OCI-LY3 (cell line): ENCODE results near the gene SUZ12.
"Not testable (repeated sequence)": the region's sequence is repeated elsewhere in the genome, so short reads cannot be mapped to it uniquely, and the experiment has no call there.

ENCODE experiments used
- H2AFZ ChIP-seq: fragments of 200-600, 300-600 bp; shearing (Covaris generic); 2 replicates; pipeline ENCODE4 v1.6.0; 2014; ENCODE audit warnings: antibody characterized with exemption, low read depth, low read length
- H3K27ac ChIP-seq: fragments of 200-600, 300-600 bp; sonication (generic); 2 replicates; pipeline ENCODE4 v1.5.1; 2014; ENCODE audit warnings: mild to moderate bottlenecking, low read length, moderate library complexity, mixed read lengths
- H3K27me3 ChIP-seq: fragments of 200-600, 300-600 bp; sonication (generic); 2 replicates; pipeline ENCODE4 v1.6.1; 2014; ENCODE audit warnings: low read depth, low read length, mixed read lengths
- H3K36me3 ChIP-seq: fragments of 200-600, 300-600 bp; sonication (generic); replicated peaks from 2 replicates; pipeline ENCODE3; 2014; ENCODE audit warnings: low read depth, low read length, mixed read lengths
- H3K4me1 ChIP-seq: fragments of 300-600, 200-600 bp; sonication (generic); 2 replicates; pipeline ENCODE4 v1.6.1; 2014; ENCODE audit warnings: low read length, mixed read lengths
- H3K4me2 ChIP-seq: fragments of 200-600, 300-600 bp; sonication (generic); 2 replicates; pipeline ENCODE4 v1.6.1; 2014; ENCODE audit warnings: low read length, mixed read lengths
- H3K4me3 ChIP-seq: fragments of 300-600, 200-600 bp; sonication (generic); 2 replicates; pipeline ENCODE4 v1.5.1; 2014; ENCODE audit warnings: antibody characterized with exemption, mild to moderate bottlenecking, low read length, moderate library complexity
- H3K79me2 ChIP-seq: fragments of 300-600, 200-600 bp; shearing (Covaris generic); 2 replicates; pipeline ENCODE4 v1.6.1; 2014; ENCODE audit warnings: mild to moderate bottlenecking, low read length, mixed read lengths
- H3K9ac ChIP-seq: fragments of 300-600, 200-600 bp; shearing (Covaris generic); 2 replicates; pipeline ENCODE4 v1.6.0; 2014; ENCODE audit warnings: mild to moderate bottlenecking, low read length, moderate library complexity
- H3K9me3 ChIP-seq: fragments of 200-600, 300-600 bp; shearing (Covaris generic); 2 replicates; pipeline ENCODE4 v1.6.1; 2014; ENCODE audit warnings: low read length, mixed read lengths; ENCODE audit not compliant: insufficient read depth
- H4K20me1 ChIP-seq: fragments of 200-600, 300-600 bp; sonication (generic); 2 replicates; pipeline ENCODE4 v1.6.1; 2016; ENCODE audit warnings: low read length, mixed read lengths; ENCODE audit not compliant: insufficient read depth
- EZH2phosphoT487 ChIP-seq: fragments of 200-600 bp; shearing (Covaris generic); IDR thresholded peaks from 2 replicates; pipeline ENCODE4 v1.6.1; 2018; ENCODE audit warnings: antibody characterized with exemption, mixed run types, low read depth
- TF ChIP-seq, protein P1 (sequence below): fragments of 200-600, 300-600 bp; sonication (generic); IDR thresholded peaks from 2 replicates; pipeline ENCODE4 v1.5.1; 2014; ENCODE audit warnings: antibody characterized with exemption, low read length, low read depth

The SUZ12 gene

DNA sequence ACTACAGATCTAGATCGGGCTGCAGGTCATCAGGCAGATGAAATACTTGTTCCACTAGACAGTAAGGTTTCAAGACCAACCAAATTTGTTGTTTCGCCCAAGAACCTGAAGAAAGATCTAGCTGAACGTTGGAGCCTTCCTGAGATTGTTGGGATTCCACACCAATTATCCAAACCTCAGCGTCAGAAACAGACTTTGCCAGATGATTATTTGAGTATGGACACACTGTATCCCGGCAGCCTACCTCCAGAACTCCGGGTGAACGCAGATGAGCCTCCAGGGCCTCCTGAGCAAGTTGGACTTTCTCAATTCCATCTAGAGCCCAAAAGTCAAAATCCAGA lies 84.8 kb downstream of the SUZ12 start:
- Histone ChIP-seq H3K9ac (no peak overlapping the region), H3K79me2 (no peaks in the 10 kb centered on the region), H4K20me1 (no peaks in the 10 kb centered on the region), H3K4me2 (no peak overlapping the region), H3K9me3 (no peaks in the 10 kb centered on the region), H3K4me3 (no peak overlapping the region), H3K27me3 (no peaks in the 10 kb centered on the region), H2AFZ (no peak overlapping the region), H3K4me1 (no peaks in the 10 kb centered on the region), H3K36me3 (no peaks in the 10 kb centered on the region), H3K27ac (no peak overlapping the region)
- TF ChIP-seq EZH2phosphoT487 = no peak
- TF ChIP-seq, protein P1, sequence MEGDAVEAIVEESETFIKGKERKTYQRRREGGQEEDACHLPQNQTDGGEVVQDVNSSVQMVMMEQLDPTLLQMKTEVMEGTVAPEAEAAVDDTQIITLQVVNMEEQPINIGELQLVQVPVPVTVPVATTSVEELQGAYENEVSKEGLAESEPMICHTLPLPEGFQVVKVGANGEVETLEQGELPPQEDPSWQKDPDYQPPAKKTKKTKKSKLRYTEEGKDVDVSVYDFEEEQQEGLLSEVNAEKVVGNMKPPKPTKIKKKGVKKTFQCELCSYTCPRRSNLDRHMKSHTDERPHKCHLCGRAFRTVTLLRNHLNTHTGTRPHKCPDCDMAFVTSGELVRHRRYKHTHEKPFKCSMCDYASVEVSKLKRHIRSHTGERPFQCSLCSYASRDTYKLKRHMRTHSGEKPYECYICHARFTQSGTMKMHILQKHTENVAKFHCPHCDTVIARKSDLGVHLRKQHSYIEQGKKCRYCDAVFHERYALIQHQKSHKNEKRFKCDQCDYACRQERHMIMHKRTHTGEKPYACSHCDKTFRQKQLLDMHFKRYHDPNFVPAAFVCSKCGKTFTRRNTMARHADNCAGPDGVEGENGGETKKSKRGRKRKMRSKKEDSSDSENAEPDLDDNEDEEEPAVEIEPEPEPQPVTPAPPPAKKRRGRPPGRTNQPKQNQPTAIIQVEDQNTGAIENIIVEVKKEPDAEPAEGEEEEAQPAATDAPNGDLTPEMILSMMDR = no peak

DNA sequence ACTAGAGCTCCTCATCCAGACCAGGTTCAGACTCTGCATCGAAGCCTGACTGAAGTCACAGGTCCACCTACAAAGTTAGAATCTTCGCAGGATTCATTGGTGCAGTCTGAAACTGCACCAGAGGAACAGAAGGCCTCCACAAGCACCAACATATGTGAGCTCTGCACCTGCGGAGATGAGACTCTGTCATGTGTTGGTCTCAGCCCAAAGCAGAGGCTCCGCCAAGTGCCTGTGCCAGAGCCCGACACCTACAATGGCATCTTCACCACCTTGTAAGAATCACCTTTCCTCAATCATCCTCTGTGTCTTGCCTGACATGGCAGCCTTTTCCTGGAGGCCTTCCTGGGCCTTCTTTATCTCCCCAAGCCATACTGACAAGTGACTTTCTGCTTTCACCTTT lies 85.7 kb downstream of the SUZ12 start:
- H2AFZ ChIP-seq, H3K4me3 ChIP-seq, H3K27me3 ChIP-seq, H3K9ac ChIP-seq, H3K4me2 ChIP-seq, H3K79me2 ChIP-seq, H4K20me1 ChIP-seq, H3K36me3 ChIP-seq, H3K9me3 ChIP-seq, H3K27ac ChIP-seq, H3K4me1 ChIP-seq: not testable (repeated sequence)

DNA sequence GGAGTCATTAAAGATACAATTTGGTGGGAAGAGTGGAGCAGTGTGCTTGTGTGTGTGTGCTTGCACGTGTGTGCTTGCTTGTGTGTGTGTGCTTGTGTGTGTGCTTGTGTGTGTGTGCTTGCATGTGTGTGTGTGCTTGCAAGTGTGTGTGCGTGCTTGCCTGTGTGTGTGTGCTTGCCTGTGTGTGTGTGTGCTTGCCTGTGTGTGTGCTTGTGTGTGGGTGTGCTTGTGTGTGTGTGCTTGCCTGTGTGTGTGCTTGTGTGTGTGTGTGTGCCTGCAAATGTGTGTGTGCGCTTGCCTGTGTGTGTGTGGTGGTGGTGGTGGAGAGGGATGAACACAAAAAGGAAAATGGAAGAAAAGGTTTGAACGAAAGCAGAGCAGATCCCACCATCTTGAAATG lies 90.5 kb downstream of the SUZ12 start:
- not testable (repeated sequence) for H3K36me3 ChIP-seq, H2AFZ ChIP-seq, H3K27ac ChIP-seq, H4K20me1 ChIP-seq, H3K4me1 ChIP-seq, H3K4me2 ChIP-seq, H3K79me2 ChIP-seq, H3K9ac ChIP-seq, H3K4me3 ChIP-seq, H3K9me3 ChIP-seq, H3K27me3 ChIP-seq

DNA sequence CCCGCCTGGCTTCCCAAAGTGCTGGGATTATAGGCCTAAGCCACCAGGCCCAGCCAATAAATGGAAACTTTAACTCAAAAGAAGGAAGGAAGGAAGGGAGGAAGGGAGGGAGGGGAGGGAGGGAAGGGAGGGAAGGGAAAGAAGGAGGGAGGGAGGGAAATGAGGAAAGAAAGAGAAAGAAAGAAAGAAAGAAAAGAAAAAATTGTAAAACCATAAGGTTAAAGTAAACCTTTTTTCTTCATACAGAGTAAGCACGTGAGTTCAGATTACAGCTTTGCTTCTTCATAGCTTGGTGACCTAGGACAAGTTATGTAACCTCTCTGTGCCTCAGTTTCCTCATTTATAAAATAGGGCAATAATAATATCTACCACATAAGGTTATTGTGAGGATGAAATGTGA lies 96.4 kb downstream of the SUZ12 start:
- Histone ChIP-seq H3K9me3 (no peaks in the 10 kb centered on the region), H3K9ac (no peak overlapping the region), H3K4me1 (no peaks in the 10 kb centered on the region), H3K4me2 (no peak overlapping the region), H3K27ac (no peak overlapping the region), H3K4me3 (no peak overlapping the region), H3K36me3 (no peaks in the 10 kb centered on the region), H2AFZ (no peak overlapping the region), H3K79me2 (no peaks in the 10 kb centered on the region), H4K20me1 (no peaks in the 10 kb centered on the region), H3K27me3 (no peaks in the 10 kb centered on the region)
- TF ChIP-seq, protein P1 = no peak
- TF ChIP-seq EZH2phosphoT487 = no peak

DNA sequence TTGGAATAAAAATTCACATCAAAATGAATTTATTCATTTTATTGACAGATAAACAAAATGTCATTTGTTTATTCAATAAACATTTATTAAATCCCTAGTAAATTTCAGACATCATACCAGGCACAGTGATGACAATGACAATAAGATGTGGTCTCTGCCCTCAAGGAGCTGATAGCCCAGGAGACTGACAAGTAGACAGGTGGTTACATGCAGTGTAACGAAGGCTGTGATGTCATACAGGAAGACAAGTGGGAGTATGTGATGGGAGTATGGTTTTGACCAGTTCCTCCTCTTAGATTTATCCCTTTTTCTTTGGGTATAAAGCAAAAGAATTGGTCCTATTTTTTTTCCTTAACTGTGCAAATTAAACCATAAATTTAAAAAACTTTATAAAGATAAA lies 97.0 kb downstream of the SUZ12 start:
- H3K4me3 ChIP-seq, H3K27ac ChIP-seq, H4K20me1 ChIP-seq, H3K27me3 ChIP-seq, H3K4me1 ChIP-seq, H3K79me2 ChIP-seq, H2AFZ ChIP-seq, H3K9ac ChIP-seq, H3K9me3 ChIP-seq, H3K36me3 ChIP-seq, H3K4me2 ChIP-seq: not testable (repeated sequence)

DNA sequence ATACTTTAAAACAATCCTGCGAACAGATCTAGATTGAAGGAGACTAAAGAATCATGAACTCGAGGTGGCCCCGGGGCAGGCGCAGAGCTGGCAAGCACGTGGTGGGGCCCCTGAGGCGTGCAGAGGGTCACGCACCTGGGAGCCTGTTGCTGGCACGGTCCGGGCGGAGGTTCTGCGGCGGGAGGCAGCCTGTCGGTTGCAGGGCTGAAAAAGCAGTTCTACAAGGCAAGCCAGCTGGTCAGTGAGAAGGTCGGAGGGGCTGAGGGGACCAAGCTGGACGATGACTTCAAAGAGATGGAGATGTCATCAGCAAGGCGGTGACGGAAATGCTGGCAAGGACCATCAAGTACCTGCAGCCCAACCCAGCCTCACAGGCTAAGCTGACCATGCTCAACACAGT lies 103.4 kb downstream of the SUZ12 start:
- H3K9ac ChIP-seq, H3K27ac ChIP-seq, H3K9me3 ChIP-seq, H3K4me2 ChIP-seq, H3K79me2 ChIP-seq, H3K36me3 ChIP-seq, H3K4me3 ChIP-seq, H2AFZ ChIP-seq, H4K20me1 ChIP-seq, H3K4me1 ChIP-seq, H3K27me3 ChIP-seq: not testable (repeated sequence)

DNA sequence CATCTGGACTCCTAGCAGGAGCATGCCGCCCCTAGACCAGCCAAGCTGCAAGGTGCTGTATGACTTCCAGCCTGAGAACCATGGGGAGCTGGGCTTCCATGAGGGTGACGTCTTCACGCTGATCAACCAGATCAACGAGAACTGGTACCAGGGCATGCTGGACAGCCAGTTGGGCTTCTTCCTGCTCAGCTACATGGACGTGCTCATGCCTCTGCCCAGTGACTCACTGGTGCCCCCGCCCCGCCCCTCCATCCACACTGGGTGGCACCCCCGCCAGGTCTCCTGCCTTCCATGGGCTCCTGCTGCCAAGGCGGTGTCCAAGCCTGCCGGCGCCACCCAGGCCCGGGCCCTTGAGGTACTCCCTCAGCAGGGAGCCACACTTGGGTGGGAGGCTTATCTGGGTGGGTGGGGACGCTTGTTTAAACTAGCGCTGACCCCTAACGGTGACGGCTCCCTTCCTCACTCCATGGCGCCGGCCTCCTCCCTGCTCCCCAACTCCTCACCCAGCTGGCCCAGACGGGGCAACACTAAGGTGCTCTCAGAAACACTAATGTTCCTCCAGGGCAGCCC lies 104.6 kb downstream of the SUZ12 start:
- not testable (repeated sequence) for H3K27me3 ChIP-seq, H3K27ac ChIP-seq, H3K4me3 ChIP-seq, H3K4me1 ChIP-seq, H3K36me3 ChIP-seq, H2AFZ ChIP-seq, H3K79me2 ChIP-seq, H3K4me2 ChIP-seq, H4K20me1 ChIP-seq, H3K9ac ChIP-seq, H3K9me3 ChIP-seq

DNA sequence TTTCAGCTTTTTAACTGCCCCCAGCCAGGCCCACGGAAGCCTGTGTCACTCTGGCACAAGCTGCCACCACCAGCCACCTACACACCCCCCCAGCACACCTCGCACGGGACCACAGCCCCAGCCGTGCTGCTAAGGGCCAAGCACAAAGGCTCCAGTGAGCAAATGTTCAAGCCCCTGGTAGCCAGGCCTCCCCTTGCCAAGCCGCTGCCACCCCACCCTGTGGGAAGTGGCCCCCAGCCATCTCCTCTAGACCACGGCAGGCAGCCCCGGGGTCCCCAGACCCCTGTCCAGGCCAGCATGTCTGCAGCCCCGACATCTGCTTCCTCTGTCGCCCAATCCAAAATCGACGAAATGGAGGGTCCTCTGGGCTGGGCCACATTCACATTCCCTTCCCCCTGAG lies 105.5 kb downstream of the SUZ12 start:
- not testable (repeated sequence) for H3K4me3 ChIP-seq, H4K20me1 ChIP-seq, H3K9ac ChIP-seq, H3K9me3 ChIP-seq, H3K27me3 ChIP-seq, H2AFZ ChIP-seq, H3K4me1 ChIP-seq, H3K4me2 ChIP-seq, H3K27ac ChIP-seq, H3K79me2 ChIP-seq, H3K36me3 ChIP-seq
